ENCODE results near the gene SDK1.

Gene SDK1, protein sequence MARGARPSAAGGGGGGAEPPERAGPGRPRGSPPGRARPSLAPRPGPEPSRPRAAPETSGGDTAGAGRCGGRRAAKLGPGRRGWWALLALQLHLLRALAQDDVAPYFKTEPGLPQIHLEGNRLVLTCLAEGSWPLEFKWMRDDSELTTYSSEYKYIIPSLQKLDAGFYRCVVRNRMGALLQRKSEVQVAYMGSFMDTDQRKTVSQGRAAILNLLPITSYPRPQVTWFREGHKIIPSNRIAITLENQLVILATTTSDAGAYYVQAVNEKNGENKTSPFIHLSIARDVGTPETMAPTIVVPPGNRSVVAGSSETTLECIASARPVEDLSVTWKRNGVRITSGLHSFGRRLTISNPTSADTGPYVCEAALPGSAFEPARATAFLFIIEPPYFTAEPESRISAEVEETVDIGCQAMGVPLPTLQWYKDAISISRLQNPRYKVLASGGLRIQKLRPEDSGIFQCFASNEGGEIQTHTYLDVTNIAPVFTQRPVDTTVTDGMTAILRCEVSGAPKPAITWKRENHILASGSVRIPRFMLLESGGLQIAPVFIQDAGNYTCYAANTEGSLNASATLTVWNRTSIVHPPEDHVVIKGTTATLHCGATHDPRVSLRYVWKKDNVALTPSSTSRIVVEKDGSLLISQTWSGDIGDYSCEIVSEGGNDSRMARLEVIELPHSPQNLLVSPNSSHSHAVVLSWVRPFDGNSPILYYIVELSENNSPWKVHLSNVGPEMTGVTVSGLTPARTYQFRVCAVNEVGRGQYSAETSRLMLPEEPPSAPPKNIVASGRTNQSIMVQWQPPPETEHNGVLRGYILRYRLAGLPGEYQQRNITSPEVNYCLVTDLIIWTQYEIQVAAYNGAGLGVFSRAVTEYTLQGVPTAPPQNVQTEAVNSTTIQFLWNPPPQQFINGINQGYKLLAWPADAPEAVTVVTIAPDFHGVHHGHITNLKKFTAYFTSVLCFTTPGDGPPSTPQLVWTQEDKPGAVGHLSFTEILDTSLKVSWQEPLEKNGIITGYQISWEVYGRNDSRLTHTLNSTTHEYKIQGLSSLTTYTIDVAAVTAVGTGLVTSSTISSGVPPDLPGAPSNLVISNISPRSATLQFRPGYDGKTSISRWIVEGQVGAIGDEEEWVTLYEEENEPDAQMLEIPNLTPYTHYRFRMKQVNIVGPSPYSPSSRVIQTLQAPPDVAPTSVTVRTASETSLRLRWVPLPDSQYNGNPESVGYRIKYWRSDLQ (N-terminal part only)

DNA sequence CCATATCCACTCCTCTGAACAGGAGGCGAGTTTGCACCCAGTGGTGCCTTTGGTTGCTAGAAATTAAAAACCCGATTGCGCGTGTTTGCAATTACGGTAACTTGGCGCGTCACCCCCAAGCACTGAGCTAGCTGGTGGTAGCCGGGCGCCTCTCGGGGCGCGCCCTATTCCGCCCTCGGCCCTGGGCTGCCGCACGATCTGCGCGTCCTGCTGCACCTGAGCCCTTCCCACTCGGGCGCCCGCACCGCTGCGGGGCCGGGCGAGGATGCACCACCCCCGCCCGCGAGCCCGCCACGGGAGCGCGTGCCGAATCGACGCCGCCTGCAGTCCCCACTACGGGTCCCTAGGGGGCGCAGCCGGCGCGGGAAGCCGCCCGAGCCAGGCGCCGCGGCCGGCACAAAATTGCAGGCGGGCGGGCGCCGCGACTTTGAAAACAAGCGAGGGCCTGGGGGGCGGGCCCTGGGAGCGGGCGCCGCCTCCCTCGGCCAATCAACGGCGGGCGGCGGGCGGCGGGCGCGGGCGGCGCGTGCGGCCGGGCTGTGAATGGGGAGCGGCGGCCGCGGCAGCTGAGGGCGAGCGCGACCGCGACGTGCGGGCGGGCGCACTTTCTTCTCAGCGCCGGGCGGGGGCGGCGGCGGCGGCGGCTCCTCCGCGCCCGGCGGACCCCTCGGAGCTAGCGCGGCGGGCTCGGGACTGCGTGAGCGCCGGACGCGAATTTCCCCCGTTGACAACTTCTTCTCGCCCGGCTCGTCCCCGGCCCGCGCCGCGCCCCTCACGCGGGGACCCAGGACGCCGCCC is at the start of gene SDK1:
Gene SDK1 (plus strand): TSS at position 602 of the 798 bp plus-strand sequence. CDS start 335 bp downstream, outside the sequence.
- DNase-seq (ENCODE audit: low read depth in 3 of 3), result peak; percentile 79 to 88 (median 85)

DNA sequence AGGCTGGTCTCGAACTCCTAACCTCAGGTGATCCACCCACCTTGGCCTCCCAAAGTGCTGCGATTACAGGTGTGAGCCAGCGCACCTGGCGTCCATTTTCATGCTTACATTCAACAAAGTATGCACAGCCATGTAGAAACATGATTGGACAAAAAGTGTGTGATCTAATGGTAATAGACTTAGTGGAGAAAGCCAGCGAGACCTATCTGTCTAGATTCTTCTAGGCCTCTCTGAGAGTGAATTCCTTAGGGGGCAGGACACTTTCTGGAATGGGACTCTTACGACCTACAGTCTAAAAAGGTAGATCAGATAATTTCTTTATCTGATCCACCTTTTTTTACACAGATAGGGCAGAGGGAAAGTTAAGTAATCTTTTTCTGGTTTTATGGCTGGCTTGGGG is 46.3 kb upstream of the SDK1 start:
- DNase-seq (ENCODE audit: low read depth in 3 of 3), result no peak

DNA sequence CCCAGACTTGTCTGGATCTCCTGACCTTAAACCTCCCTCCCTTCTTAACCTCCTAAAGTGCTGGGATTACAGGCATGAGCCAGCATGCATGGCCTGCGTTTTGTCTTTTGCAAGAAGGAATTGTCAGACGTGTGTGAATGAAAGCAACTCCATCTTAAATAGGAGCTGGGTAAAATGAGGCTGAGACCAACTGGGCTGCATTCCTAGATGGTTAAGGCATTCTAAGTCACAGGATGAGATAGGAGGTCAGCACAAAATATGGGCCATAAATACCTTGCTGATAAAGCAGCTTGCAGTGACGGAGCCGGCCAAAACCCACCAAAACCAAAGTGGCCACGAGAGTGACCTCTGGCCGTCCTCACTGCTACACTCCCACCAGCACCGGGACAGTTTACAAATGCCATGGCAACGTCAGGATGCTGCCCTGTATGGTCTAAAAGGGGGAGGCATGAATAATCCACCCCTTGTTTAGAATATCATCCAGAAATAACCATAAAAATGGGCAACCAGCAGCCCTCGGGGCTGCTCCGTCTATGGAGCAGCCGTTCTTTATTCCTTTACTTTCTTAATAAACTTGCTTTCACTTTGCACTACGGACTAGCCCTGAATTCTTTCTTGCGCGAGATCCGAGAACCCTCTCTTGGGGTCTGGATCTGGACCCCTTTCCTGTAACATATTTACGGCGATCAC is 41.2 kb upstream of the SDK1 start:
- no peak for DNase-seq (ENCODE audit: low read depth in 3 of 3)

DNA sequence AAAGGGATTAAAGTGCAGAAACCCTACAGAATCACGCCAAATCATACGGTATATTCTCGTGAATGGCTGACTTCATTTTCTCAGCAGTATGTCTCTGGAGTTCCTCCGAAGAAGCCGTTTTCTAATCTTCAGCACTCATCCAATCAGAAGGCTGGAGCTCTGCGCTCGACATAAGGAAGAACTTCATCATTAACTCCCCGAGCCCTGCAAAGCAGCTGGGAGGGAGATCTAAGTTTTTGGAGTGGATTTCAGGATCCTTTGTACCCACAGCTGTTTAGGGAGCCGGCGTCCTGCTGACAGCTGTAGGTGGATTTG is 40.7 kb upstream of the SDK1 start:
- no peak for DNase-seq (ENCODE audit: low read depth in 3 of 3)

DNA sequence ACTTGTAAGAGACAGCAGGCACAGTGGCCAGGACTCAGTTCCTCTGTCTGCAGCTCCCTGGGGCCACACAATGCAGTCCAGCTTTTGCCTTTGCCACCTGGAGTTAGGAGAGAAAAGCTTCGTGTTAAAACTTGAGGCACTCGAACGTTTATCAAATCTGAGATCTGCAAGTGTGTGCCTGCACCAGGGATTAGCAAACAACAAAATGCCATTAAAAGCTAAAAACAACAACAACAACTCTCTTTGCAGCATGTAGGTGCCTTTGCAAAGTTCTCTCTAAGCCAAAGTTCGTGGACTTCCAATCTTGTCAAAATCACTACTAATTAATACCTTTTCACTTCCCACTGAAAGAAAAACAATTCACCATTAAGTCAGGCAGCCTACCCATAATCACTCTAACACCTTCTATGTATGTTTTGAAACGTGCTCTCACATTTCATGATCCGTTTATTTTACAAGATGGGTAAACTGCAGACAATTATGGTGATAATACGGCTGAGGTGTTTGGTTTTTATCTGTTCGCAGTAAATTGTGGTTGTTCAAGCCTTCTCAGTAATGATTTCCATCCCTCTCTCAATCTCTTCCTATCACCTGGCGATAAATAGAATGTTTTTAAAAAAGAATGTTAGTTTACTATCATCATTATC is 36.2 kb upstream of the SDK1 start:
- DNase-seq (ENCODE audit: low read depth in 3 of 3), result no peak

DNA sequence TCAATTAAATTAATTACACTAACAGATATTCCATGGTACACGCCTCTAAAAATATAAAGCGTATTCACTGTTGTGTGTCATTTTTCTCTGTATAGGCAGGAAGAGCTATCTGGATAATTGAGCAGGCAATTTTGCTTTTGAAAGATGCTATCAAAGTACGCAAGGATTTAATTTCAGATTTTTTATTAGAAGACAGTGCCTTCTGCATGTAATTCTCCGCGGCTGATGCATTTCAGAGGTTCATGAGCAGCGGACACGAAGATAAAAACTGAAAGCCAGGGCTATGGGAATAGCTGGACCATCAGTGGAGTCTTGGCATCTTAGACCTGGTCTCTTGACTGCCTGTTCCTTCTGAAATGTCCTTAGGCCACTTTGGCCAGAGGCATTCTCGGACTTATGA is 35.7 kb upstream of the SDK1 start:
- no peak for DNase-seq (ENCODE audit: low read depth in 3 of 3)

DNA sequence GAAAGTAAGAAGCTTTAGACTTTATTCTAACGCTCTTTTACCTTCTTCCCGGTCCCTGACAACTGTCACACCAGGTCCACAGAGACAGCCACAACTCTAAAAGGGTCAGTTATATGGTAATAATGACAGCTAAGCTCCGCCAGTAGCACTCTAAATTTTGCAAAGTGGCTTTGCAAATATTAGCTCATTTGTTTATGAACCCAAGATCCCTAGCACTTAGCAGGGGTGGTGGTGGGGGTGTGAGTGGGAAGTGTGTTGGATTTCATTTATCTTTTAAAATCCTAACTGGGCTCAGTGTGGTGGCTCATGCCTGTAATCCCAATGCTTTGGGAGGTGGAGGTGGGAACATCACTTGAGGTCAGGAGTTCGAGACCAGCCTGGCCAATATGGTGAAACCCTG is 34.8 kb upstream of the SDK1 start:
- DNase-seq (ENCODE audit: low read depth in 3 of 3), result no peak

DNA sequence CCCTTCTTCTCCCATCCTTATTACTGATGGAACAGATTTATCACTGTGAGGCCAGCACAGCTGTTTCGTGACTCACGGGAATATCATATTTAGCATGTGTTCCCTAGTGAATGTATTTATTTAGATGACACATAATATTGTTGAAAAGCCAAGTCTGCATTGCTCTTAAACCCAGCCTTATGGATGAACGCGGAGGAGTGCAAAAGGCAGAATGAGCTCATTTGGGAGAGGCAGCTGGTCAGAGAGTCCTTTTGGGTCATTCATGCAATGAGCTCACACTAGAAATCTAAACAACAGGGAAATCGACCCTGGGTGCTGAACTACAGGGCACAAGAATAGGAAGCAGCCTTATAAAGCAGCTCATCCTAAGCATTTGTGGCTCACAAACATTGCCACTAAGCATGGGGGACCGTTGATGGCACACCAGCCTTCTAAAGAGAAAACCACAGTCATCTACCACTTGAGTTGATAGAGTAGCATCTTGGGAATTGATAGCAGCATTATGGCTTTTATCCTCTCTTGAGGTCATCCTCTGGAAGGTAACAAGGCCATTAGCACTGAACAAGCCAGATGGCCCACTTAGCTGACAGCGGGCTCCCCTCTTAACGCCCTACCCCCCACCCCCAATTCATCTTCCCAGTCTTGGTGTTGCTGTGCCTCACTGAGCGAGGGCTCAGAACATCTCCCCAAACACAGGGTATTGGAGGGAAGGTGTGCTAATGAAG is 32.9 kb upstream of the SDK1 start:
- DNase-seq (ENCODE audit: low read depth in 3 of 3), result no peak

DNA sequence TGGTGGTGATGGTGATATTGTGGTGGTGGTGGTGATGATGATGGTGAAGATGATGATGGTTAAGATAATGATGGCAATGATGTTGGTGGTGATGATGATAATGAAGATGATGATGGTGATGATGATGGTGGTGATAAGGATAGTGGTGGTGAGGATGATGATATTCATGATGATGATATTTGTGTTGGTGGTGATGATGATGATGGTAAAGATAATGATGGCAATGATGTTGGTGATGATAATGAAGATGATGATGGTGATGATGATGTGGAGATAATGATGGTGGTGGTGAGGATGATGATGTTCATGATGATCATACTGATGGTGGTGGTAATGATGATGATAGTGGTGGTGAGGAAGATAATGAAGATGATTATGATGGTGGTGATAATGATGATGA is 30.7 kb upstream of the SDK1 start:
- DNase-seq (ENCODE audit: low read depth in 3 of 3), result no peak

DNA sequence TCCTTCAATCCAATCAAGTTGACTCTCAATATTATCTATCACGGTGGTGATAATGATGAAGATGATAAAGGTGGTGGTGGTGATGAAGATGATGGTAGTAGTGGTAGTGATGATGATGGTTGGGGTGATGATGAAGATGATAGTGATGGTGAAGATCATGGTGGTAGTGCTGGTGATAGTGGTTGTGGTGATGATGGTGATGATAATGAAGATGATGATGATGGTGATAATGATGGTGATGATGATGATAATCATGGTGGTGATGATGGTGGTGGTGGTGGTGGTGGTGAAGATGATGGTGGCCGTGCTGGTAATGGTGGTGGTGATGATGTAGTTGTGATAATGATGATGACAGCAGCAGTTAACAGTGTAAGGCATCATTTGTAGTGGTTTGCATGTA is 29.8 kb upstream of the SDK1 start:
- no peak for DNase-seq (ENCODE audit: low read depth in 3 of 3)

DNA sequence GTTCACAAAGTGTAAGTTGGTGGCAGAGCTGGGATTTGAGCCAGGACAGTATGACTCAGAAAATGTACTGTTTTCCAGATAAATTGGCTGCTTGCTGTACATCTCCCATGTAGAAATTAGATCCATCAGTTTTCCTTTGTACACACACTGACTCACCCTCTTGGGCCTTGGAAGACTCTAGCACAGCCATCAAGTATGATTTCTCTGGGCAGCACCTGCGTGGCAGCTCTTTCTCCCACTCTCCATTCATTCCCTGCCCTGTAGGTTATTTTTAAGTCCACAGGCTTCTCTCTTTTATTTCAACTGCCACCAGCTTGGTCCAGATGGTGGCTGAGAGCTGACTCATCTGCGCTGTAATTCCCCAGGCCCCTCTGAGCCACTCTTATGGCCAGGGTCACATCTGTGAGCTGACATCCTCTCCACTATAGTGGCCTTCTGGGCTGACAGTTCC is 28.3 kb upstream of the SDK1 start:
- DNase-seq (ENCODE audit: low read depth in 3 of 3), result no peak

DNA sequence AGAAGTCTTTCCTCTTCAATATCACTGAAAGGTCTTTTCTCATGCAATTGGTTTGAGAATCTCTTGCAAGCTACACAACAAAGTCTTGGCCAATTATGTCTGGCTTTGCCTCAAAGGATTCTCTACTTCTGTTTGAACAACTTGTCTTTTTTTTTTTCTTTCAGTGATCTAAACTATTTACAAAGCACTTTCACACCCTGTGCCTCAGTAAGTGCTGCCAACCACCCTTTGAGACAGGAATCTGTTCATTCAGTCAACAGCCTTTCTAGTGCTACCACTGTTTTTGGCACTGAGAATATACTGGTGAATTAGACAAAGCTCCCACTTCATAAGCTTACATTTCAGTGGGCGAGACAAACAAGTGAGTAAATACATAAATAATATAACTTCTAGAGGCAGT is 26.9 kb upstream of the SDK1 start:
- no peak for DNase-seq (ENCODE audit: low read depth in 3 of 3)

DNA sequence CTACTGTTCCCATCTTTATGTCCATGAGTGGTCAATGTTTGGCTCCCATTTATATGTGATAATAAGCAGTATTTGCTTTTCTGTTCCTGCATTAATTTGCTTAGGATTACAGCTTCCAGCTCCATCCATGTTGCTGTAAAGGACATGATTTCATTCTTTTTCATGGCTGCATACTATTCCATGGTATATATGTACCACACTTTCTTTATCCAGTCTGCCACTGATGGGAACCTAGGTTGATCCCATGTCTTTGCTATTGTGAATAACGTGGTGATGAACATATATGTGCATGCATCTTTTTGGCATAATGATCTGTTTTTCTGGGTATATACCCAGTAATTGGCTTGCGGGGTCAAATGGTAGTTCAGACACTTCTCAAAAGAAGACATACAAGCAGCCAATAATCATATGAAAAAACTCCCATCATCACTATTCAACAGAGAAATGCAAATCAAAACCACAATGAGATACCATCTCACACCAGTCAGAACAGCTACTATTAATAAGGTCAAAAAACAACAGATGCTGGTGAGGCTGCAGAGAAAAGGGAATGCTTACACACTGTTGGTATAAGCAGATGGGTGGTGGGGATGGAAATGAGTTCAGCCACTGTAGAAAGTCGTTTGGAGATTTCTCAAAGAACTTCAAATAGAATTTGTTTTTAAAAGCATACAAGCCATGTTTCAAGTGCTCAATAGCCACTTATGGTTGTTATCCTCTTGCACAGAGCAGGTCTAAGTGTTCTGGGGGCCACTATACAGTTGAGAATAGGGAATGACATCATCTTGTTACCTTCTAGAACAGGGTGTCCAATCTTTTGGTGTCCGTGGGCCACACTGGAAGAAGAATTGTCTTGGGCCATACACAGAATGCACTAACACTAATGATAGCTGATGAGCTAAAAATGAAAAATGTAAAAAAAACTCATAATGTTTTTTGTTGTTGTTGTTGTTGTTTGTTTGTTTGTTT is 23.2 kb upstream of the SDK1 start:
- DNase-seq (ENCODE audit: low read depth in 3 of 3), result no peak

DNA sequence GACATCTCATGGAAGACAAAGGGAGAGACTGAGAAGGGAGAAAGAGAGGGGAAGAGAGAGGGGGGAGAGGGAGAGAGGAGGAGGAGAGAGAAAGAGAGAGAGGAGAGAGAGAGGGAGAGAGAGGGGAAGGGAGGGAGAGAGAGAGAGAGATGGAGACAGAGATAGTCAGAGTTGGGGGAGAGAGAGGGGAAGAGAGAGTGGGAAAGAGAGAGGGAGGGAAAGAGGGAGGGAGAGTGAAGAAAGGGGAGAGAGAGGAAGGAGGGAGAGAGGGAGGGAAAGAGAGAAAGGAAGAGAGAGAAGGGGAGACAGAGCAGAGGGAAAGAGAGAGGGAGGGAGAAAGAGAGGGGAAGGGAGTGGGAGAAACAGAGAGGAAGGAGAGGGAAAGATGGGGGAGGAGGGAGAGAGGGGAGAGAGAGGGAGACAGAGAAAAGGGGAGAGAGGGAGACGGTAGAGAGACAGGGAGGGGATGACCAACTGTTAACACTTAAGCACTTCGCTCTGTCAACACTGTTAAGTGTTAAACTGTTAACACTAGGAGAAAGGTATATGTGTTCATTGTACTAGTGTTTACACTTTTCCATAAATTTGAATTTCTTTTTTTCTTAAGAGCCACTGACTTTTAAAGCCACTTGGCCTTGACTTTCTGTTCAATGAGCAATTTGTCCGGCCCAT is 21.8 kb upstream of the SDK1 start:
- DNase-seq (ENCODE audit: low read depth in 3 of 3), result no peak

DNA sequence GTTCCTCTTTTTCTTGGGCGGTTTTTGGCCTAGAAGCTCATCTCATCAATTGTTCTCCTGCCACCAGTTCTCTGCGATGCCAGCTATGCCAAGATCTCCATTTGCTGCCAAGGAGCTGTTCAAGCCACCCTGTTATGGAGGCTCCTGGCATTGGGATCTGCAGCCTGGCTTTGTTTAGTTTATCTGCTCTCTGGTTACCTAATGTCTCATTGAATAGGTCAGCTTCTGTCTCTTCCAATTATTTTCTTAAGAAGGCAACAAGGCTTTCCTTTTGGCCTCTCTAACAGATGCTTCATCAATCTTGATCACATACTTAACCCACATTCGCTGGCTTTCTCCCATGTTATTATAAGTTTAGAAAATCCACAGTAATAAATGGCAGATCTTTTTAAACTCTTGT is 20.6 kb upstream of the SDK1 start:
- DNase-seq (ENCODE audit: low read depth in 3 of 3), result no peak

DNA sequence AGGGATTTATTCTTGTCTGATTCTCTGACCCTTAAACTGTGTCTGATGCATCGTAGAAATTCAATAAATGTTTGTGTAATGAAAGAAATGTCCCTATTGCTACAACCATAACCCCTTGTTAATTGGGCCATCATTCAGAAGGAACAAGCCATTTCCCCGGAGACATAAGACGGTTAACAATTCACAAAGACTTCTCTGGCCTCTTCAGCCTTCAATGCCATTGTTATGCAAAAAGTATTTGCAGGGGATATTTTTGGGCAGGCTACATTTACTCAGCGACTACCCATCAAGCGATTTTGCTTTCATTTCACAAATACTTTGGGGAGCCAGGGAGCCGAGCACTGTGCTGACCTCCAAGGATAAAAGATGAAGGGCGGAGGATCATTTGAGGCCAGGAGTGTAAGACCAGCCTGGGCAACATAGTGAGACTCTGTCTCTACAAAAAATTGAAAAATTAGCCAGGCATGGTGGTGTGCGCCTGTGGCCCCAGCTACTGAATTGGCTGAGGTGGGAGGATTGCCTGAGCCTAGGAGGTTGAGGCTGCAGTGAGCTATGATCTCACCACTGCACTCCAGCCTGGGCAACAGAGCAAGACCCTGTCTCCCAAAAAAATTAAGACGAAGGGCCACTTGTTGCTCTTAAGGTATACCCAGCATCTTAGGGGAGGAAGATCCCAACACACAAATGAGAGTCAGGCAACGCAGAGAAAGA is 20.0 kb upstream of the SDK1 start:
- DNase-seq (ENCODE audit: low read depth in 3 of 3), result no peak

DNA sequence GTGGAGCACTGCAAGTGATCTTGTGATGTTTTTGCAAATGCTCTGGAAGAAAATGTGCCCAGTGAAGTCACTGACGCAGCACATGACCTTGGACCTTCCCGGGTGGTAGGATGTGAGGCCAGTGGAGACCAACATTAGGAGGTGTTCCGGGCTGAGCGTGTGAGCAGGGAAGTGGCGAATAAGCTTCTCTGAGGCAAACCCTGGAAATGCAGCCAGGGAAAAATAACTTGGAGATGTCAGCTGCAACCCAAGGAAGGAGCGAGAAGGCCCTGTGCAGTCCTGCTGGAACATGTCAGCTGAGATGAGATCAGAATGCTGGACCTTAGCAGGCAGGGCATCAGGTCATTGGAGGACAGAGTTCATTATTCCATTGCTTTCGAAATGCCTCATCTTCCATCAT is 18.6 kb upstream of the SDK1 start:
- DNase-seq (ENCODE audit: low read depth in 3 of 3), result no peak
